ENCODE results near the gene PRDM5. TPM values are rescaled to one million over a fixed set of nuclear protein-coding genes. Genes with fewer than 3 reads are reported as not detected.

The PRDM5 gene
- total RNA-seq, 4 donors from 2014 or later: 1.2 to 6.9 (median 4.4) TPM

DNA sequence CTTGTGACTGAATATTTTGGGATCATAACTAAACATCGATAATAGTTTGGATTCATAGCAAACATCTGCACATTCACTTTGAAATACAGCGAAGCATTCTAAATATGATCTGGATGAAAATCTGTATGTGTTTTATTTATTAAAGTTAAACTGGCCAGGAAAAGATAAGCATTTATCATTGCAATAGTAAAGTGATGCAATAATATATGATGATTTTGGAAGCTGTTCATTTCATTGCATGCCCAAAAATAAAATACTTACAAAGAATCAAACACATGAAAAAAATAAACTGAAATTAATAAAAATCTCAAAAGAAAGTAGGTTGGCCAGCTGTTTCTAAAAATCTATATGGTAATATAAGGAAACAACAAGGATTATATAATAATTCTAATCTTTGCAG lies 1.9 kb downstream of the PRDM5 start:
- DNase-seq (ENCODE audit: low spot score in 2 of 2): no peak
- intact Hi-C loops (cut with DNase I; ENCODE audit: low total_unique reads): no loop called here
- H3K4me3 ChIP-seq (ENCODE audit: low read depth, poor library complexity, severe bottlenecking): no peak overlapping the region
- TF ChIP-seq POLR2A (IDR thresholded peaks at IDR 0.05): no peak
- TF ChIP-seq, protein P1, sequence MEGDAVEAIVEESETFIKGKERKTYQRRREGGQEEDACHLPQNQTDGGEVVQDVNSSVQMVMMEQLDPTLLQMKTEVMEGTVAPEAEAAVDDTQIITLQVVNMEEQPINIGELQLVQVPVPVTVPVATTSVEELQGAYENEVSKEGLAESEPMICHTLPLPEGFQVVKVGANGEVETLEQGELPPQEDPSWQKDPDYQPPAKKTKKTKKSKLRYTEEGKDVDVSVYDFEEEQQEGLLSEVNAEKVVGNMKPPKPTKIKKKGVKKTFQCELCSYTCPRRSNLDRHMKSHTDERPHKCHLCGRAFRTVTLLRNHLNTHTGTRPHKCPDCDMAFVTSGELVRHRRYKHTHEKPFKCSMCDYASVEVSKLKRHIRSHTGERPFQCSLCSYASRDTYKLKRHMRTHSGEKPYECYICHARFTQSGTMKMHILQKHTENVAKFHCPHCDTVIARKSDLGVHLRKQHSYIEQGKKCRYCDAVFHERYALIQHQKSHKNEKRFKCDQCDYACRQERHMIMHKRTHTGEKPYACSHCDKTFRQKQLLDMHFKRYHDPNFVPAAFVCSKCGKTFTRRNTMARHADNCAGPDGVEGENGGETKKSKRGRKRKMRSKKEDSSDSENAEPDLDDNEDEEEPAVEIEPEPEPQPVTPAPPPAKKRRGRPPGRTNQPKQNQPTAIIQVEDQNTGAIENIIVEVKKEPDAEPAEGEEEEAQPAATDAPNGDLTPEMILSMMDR (IDR thresholded peaks at IDR 0.05): no peak
- WGBS, 2 donors: 80 to 90% methylated on average over 2 of the region's 2 CpGs

DNA sequence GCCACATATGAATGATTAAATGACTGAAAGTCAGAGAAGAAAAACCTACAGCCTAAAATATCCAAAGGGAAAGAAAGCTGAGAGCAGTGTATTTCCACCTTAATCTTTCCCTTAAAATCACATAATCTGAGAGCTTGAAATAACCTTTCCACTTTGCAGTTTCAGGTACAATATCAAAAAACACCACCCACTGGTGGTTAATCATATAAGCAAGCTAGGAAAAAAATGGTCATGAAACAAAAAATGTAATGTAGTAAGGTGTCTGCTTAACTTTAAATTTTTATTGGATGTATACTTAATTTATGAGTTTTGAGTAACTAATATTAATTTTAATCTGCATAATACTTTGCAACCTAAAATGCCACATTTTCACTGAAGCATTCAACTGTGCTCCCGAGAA lies 3.2 kb downstream of the PRDM5 start:
- H3K4me3 ChIP-seq (ENCODE audit: low read depth, poor library complexity, severe bottlenecking): no peak overlapping the region
- TF ChIP-seq, protein P1 (IDR thresholded peaks at IDR 0.05): no peak
- no peak for TF ChIP-seq POLR2A (IDR thresholded peaks at IDR 0.05)
- DNase-seq (ENCODE audit: low spot score in 2 of 2): no peak
- 96 to 97% methylated on average over 1 of the region's 1 CpG for WGBS, 2 donors
- intact Hi-C loops (cut with DNase I; ENCODE audit: low total_unique reads): no loop called here

DNA sequence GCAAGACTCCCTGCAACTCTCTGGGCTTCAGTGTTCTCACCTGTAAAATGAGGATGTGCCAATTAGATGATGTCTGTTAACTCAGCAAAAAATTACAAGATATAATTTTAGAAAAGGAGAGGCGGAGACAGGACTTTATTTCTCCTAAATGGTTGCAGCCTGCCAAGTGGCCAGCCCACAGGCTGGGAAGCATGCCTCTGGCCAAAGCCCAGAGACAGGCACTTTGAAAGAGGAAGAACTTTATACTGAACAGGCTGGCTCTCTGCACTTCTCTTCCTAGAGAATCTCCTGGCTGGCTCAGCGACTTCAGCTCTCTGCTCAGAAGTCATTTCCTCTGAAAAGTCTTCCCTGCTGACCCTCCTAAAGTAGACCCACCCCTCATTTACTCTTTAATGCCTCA lies 3.7 kb downstream of the PRDM5 start:
- DNase-seq (ENCODE audit: low spot score in 2 of 2): no peak
- H3K4me3 ChIP-seq (ENCODE audit: low read depth, poor library complexity, severe bottlenecking): no peak overlapping the region
- intact Hi-C loops (cut with DNase I; ENCODE audit: low total_unique reads): no loop called here
- TF ChIP-seq, protein P1 (IDR thresholded peaks at IDR 0.05): no peak
- TF ChIP-seq POLR2A (IDR thresholded peaks at IDR 0.05): no peak
- 10% methylated on average over 2 of the region's 2 CpGs for whole genome bisulfite sequencing, 2 donors

DNA sequence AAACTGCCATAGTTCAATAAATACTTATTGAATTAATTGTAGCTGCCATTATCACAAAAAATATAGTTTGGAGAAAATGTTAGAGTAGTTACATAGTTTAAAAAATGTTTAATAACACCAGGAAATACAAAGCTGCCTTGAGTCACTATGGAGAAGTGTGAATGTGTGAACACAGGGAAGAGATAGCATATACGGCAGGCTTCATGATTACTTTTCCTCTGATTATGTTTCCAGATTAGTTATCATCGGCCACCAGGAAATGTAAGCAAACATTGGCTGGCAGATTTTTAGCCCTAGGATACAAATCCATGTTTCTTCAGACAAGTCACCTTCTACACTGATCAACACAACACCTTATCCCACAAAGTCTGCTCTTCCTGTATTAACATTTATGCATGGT lies 4.4 kb downstream of the PRDM5 start:
- TF ChIP-seq, protein P1 (IDR thresholded peaks at IDR 0.05): no peak
- no peak for TF ChIP-seq POLR2A (IDR thresholded peaks at IDR 0.05)
- H3K4me3 ChIP-seq (ENCODE audit: low read depth, poor library complexity, severe bottlenecking): no peak overlapping the region
- intact Hi-C loops (cut with DNase I; ENCODE audit: low total_unique reads): no loop called here
- WGBS, 2 donors: 59% methylated on average over 2 of the region's 2 CpGs
- no peak for DNase-seq (ENCODE audit: low spot score in 2 of 2)

DNA sequence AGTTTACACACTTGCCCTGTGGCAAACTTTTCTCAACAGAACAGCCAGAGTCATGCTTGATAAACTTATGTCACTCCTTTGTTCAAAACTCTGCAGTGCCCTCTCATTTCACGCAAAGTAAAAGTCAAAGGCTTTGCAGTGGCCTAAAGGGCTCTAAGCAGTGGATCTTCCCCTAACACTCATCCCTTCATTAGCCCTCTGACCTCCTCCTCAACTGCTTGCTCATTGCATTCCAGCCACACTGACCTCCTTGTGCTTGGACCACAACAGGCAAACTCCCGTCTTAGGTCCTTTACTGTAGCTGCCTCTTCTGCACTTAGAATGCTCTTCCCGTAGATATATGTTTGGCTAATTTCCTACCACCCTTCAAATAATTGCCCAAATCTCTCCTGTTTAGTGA lies 5.6 kb downstream of the PRDM5 start:
- intact Hi-C loops (cut with DNase I; ENCODE audit: low total_unique reads): no loop called here
- WGBS, 2 donors: 63 to 90% methylated on average over 2 to 3 of the region's 3 CpGs
- no peak for DNase-seq (ENCODE audit: low spot score in 2 of 2)
- TF ChIP-seq, protein P1 (IDR thresholded peaks at IDR 0.05): no peak
- no peak for TF ChIP-seq POLR2A (IDR thresholded peaks at IDR 0.05)
- no peak overlapping the region for H3K4me3 ChIP-seq (ENCODE audit: low read depth, poor library complexity, severe bottlenecking)

DNA sequence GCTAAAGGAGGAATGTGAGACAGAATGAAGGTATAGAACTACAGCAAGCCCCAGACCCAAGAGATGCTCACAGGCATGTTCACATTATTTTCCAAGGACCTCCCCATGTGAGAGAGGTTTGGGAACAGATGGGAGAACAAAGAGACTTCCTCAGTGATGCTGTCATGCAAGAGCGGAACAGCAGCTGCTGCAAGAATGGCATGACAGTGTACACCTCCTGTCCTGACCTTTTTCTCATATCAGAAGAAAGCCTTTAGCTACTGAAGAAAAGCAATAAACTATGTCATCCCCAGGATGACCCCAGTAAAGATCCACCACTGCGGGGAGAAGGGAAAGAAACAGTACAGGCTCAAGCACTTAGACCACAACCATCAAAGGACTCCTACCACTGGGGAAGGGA lies 7.2 kb downstream of the PRDM5 start:
- no peak overlapping the region for H3K4me3 ChIP-seq (ENCODE audit: low read depth, poor library complexity, severe bottlenecking)
- no peak for DNase-seq (ENCODE audit: low spot score in 2 of 2)
- intact Hi-C loops (cut with DNase I; ENCODE audit: low total_unique reads): no loop called here
- 90 to 94% methylated on average over 2 of the region's 2 CpGs for WGBS, 2 donors
- TF ChIP-seq POLR2A (IDR thresholded peaks at IDR 0.05): no peak
- TF ChIP-seq, protein P1 (IDR thresholded peaks at IDR 0.05): no peak
